C1 segment of cervical spinal cord (tissue), 14 donors: ENCODE data around the gene GMEB2.
"Not testable (repeated sequence)": the region's sequence is repeated elsewhere in the genome, so short reads cannot be mapped to it uniquely, and the experiment has no call there.

Source experiments
- DNase-seq, 14 donors: peaks; one replicate each; lab custom pipeline; 2025; lab: John Stamatoyannopoulos, UW

GMEB2 gene

DNA sequence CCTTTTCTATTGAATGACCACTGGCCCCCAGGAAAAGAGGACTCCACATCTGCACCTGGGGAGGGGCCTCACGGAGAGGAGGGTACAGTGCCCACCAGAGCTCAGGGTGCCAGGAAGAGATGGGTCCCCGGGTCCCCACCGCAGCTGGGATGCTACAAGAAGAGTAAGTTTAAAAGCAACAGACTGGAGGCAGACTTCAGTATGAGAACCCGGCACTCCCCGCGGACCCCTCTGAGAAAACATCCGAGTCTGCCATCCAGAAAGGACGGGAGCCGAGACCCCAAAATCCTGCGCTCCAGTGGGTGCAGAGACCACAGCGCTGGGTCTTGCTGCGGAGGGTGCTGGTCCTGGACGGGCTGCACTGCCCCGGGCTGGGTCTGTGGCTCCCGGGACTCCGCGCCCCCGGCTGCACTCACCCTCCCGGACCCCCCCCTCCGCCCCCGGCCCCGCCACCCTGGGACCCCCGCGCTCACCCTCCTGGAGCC is 53.2 kb downstream of the GMEB2 start:
- DNase-seq = no peak

GRCh38 chr20:63572788-63573646 is 53.9 kb downstream of the GMEB2 start:
- no peak for DNase-seq

DNA sequence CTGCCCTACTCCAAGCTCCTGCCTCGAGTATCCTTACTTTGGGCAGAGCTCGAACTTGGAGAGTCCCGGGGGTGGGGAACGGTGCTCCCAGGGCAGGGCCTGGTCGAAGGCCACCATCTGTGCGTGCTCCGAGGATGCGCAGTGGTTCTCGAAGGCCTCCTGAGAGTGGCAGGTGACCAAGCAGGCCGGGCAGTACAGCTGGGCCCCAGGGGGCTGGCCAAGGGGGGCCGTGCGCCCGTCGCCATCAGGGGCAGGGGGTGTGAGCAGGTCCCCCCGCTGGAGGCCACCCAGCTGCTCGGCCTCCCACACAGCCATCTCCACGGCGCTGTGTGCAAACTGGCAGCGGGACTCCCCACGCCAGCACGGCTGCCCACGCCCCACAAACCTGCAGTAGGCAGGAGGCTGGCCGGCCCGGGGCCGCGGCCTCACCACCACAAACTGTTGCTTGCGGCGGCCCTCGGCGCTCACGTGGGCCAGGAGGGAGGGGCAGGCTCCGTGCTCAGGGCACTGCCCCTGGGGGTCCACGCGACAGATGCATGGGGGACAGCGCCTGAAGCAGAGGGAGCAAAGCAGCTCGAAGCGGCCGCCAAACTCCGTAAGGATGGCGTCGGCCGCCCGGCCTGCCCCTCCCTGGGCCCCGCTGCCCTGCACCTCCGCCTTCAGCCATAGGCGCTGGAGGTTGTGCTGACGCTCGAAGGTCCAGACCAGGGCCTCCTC is 54.7 kb downstream of the GMEB2 start:
- DNase-seq = no peak

DNA sequence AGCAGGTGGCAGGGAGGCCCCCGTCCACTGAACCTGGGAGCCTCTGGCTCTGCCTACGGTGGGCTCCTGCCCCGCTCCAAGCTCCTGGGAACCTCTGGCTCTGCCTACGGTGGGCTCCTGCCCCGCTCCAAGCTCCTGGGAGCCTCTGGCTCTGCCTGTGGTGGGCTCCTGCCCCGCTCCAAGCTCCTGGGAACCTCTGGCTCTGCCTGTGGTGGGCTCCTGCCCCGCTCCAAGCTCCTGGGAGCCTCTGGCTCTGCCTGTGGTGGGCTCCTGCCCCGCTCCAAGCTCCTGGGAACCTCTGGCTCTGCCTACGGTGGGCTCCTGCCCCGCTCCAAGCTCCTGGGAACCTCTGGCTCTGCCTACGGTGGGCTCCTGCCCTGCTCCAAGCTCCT is 55.8 kb downstream of the GMEB2 start:
- DNase-seq = not testable (repeated sequence)

DNA sequence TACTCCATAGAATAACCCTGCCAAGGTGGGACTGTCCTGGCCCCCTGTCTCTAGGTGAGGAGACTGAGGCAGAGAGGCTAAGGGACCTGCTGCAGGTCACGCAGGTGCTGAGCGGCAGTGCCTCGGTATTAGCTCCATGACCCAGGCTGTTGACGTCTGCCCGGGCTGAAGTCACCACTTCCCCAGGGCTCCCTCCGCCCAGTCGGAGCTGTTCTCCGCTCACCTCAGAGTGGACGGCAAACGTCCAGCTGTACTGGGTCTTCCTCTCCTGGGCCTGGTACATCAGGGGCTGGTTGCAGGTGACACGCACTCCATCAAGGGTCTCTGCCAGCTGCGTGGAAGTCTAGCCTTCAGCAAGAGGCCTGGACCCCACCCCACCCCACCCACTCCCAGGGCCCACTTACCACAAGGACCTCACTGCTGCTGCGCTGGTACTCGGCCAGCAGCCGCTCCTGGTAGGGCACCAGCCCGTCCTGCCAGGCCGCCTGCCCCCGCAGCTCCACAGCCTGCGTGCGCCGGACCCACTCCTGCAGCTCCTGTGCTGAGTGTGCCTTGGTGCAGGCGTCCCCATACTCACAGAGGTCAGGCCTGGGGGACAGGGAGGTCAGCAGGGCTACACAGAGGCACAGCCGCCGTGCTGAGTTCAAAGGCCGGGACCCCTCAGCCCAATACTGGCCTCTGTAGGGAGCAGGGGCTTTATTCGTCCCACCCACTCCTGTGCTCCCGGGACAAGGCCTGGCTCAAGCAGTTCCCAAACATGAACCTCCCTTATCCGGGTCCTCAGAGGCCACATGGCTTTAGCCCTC is 56.4 kb downstream of the GMEB2 start:
- DNase-seq = no peak

DNA sequence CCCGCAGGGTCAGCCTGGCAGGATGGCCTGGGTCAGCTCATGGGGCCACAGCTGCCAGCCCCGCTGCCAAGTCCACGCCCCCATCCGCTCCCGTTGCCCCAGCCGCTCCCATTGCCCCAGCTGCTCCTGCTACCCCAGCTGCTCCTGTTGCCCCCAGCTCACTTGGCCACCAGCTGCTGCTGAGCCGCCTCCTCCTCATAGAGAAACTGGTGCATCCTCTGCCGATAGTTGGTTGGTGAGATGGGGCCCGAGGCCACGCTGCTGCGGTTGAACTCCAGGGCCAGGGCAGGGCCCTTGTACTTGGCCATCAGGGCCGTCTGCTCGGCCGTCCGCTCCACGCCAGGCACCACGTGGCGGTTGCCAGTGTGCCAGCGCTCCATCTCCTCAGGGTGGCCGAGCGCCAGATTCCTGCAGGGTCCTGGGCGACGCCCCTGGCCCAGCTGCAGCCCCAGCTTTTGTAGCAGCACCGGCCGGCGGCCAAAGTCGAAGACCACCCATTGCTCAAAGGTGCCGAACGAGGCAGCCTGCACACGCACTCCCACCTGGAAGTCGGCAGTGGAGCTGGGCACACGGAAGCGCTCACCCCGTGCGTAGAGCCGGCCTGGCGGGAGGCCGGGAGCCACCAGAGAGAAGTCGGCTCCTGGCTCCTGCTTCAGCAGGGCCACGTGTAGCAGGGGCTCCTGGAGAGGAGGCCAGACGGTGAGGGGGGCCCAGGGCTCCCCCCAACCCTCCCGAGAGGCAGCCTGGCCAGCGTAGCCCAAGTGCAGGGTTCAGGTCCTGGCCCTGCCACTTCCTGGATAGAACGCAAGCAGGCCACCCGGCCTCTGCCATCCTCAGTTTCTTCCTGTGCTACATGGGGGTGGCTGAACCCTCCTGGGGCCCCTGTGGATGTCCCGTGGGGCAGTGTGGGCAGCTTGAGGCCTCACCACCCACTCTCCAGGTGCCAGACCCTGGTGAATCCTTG is 57.6 kb downstream of the GMEB2 start:
- no peak for DNase-seq

DNA sequence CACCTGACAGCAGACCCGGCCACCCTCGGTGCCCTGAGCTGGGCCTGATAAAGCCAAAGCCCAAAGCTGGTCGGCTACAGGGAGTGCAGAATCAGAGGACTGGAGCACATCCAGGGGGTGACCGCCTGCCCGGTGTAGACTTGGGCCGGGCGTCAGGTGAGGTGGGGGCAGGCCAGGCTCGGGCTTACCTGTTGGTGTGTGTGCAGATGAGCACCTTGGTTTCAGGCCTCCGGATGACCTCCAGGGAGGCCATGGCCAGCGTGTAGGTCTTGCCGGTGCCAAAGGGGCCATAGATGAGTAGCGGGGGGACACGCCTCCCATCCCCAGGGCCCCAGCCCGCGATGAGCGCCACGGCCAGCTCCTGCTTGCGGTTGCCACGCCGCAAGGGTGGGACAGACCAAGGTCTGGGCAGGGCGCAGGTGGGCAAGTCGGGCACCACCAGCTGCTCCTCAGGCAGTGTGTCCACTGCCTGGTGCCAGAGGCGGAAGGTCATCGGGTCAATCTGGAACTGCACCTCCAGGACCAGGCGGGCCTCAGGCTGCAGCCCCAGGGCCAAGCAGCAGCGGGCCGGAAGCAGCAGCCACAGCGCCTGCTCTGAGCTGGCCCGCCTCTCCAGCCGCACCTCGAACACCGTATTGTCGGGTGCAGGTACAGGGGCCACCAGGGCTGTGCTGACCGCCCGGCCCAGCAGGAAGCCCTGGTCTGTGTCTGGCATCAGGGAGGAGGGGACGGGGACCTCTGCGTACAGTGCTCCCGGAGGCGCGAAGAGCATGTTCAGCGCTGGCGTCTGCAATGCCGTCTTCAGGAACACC is 58.5 kb downstream of the GMEB2 start:
- DNase-seq = no peak

- peak in 7 of 14 donors; percentile 4 to 33 (median 19) for DNase-seq
Measured at GRCh38 chr20:63567386-63568169, 59.3 kb downstream of the GMEB2 start.

DNA sequence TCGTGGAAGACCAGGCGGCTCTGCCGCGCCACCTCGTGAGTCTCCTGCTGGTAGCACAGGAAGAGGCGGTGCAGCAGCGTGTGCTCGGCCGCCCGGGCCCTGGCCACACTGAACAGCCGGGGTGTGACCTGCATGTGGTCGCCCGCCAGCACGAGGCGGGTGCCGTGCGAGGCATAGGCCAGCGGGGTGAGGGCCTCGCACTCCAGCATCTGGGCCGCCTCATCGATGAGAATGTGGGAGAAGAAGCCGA is 59.8 kb downstream of the GMEB2 start:
- DNase-seq = no peak

DNA sequence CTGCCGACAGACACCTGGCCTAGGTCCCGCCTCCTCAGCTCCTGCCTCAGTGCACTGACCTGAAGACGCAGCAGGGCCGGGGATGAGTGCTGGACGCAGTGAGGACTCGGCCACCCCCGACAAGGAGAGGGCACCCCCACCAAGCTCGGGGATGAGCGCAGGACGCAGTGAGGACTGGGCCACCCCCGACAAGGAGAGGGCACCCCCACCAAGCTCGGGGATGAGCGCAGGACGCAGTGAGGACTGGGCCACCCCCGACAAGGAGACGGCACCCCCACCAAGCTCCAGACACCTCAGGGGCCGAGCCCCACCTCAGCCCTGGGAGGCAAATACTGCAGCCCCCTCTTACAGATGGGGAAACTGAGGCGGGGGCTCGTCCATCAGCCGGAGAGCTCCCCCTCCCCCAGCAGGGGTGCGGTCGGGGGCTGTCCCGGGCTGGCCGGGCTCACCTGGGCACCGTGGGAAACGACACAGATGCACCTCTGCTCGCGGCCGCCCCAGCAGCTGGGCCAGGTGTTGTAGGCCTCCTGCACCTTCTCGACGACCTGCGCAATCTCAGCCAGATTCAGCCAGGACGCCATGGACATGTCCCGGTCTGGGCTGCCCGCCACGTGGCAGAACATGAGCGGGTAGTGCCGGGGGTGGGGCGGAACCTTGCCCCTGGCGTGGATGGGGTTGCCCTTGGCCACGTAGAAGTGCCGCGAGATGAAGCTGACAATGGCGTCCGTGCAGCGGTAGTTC is 60.3 kb downstream of the GMEB2 start:
- no peak for DNase-seq

DNA sequence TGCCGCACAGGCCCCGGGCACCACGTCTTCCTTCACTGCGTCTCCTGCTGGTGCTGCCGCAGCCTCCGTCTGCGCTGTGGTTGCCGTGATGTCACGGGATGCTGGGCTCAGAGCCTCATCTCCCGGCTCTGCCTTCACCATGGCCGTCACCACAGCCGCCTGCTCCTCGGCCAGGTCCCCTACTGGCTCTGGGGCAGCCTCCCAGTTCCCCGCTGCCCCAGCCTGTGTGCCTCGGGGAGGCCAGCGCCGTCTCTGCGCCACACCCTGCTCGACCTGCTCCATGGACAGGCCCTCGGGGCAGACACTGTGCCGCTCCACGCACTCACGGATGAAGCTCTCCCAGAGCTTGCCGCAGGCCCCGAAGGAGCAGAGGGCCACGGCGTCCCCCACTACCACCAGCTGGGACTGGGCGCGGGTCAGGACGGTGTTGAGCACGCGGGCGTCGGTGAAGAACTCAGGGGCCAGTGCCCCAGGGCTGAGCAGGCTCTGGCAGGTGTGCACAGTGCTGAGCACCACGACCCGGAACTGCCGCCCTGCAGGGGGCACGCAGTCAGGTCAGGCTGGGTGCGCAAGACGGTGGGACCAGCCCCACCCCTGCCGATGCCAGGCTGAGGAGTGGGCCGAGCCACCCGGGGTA is 61.1 kb downstream of the GMEB2 start:
- DNase-seq = no peak

- no peak for DNase-seq
Measured at GRCh38 chr20:63565021-63565698, 61.7 kb downstream of the GMEB2 start.

DNA sequence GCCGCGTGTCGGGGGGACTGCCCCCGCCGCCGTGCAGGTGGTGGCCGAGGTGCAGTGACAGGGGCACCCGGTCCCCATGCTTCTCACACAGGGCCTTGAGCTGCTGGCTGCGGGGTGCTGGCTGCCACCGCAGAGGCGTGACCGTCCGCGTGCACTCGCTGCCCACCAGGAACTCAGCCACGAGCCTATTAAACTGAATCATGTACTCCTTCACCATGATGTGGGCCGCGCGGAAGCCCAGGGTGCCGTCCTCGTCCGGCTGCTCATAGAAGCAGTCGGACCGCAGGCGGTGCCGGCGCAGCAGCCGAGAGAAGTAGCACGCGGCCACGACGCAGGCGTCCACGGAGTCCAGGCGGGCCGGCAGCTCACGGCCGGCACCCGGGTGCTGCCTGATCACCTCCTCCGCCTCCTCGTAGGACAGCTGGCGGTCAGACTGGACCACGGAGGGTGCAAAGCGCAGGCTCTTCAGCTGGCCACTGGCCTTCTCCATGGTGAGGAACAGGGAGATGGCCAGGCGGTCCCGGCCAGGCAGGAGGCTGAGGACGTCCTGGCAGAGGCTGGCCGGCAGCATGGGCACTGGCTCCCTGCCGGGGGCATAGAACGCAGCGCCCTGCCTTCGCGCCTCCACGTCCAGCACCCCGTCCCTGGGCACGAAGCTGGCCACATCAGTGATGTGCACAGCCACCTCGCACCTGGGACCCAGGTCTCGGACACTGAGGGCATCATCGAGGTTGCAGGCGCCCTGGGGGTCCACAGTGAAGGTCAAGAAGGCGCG is 62.7 kb downstream of the GMEB2 start:
- no peak for DNase-seq

DNA sequence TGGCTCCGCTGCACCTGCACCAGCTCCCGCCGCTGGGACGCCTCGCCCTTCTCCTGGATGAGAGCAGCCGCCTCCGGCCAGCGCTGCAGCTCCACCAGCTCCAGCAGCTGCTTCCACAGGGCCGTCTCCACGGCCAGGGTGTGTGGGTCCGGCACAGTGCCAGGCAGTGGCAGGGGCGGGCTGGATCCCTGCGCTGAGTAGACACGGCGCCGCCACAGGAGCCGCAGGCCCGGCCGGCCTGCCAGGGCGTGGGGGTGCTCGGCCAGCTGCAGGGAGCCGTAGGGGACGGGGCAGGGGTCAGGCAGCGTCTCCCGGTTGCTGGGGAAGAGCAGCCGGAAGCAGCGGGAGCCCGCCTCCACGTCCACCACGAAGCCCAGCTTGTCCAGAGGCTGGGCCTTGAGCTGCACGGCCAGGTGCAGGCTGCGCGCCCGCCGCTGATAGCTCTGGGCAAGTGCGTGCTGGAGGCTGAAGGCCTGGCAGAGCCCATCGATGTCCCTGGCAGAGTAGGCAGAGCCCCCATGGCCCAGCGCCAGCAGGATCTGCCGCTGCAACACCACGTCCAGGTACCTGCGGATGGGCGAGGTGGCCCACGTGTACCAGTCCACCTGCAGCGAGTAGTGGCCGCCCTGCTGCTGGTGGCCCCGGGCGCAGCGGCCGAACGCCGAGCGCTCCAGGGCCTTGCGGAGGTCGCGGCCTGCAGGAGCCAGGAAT is 63.5 kb downstream of the GMEB2 start:
- DNase-seq = no peak

DNA sequence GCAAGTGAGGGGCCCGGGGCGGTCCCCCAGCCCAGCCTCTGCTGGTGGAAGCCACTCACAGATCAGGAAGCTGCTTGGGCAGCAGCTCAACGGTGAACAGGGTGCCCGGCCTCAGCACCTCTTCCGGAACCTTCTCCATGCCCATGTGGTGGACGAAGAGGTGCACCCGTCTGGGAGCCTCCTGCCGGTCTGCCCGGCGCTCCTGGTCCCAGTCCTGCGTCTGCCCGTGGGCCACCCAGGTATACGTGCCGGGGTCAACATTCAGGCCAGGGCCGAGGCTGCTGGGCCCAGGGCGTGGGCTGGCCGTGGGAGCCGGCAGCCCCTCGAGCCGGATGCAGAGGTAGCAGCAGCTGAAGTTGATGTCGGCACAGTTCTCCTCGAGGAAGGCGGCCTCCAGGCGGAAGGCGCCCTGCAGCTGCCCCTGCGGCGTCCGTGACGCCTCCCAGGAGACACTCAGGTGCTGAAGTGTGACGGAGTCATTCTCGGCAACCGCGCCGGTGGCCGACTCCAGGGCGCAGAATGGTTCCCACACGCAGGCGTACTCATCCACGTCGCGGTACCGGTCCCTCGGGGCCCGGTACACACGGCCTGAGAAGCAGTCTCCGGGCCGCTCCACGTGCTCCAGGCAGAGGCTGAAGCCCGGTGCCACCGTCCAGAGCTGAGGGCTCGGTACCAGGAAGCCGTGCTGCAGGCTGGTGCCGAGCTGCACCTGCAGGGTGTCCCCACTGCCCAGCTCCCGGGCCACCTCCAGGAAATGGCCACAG is 64.3 kb downstream of the GMEB2 start:
- DNase-seq = no peak
